Peyer's patch (tissue), 4 donors: ENCODE results near the gene WWOX. TPM values are rescaled to one million over a fixed set of nuclear protein-coding genes. Genes with fewer than 3 reads are reported as not detected.

ENCODE experiments used
- DNase-seq, 3 donors: peaks; one replicate each; pipeline ENCODE4 v3.0.0-alpha.2; 2017 to 2019
- H3K27ac ChIP-seq, 4 donors: fragments of 200-600 bp; sonication (generic); one replicate each; pipeline ENCODE4 v1.5.1; 2016 to 2019
- H3K27me3 ChIP-seq, 2 donors: fragments of 200-600 bp; sonication (generic); one replicate each; pipeline ENCODE4 v1.5.1; 2019
- H3K36me3 ChIP-seq, 3 donors: fragments of 200-600 bp; sonication (generic); one replicate each; pipeline ENCODE4 v1.5.1; 2016 to 2019
- H3K4me1 ChIP-seq, 4 donors: fragments of 200-600 bp; sonication (generic); one replicate each; pipeline ENCODE4 v1.5.1; 2016 to 2019
- H3K4me3 ChIP-seq, 4 donors: fragments of 200-600 bp; sonication (generic); 1 replicate in 3 of 4; 2 replicates in 1 of 4; pipeline ENCODE4 v1.5.1; 2016 to 2019; ENCODE audit warnings: mild to moderate bottlenecking in 1 of 4
- H3K9me3 ChIP-seq, 4 donors: fragments of 200-600 bp; sonication (generic); one replicate each; pipeline ENCODE4 v1.5.1; 2016 to 2019; ENCODE audit warnings: mild to moderate bottlenecking in 1 of 4
- POLR2A ChIP-seq, 2 donors: fragments of 450-650 bp; IDR thresholded peaks; one replicate each; pipeline ENCODE4 v1.5.1; 2017; ENCODE audit warnings: antibody characterized with exemption in 2 of 2, mild to moderate bottlenecking in 2 of 2, moderate library complexity in 2 of 2
- total RNA-seq, 4 donors: library from RNA; depleted of rRNA; stranded (reverse); fragments of >200 nt; gene quantifications; one replicate each; pipeline ENCODE4 v1.1.0, GENCODE V29; 2016
- TF ChIP-seq, protein P1 (sequence below), 6 experiments: fragments of 450-650 bp in 4 of 6; fragments of 200-600 bp in 2 of 6; sonication (generic) in 1 of 6; IDR thresholded peaks; one replicate each; pipeline ENCODE4 v1.5.1; 2017 to 2019; ENCODE audit warnings: antibody characterized with exemption in 6 of 6, mild to moderate bottlenecking in 3 of 6, moderate library complexity in 1 of 6

WWOX gene
- total RNA-seq, 4 donors from 2014 or later: 17.3 to 197 (median 57.5) TPM

DNA sequence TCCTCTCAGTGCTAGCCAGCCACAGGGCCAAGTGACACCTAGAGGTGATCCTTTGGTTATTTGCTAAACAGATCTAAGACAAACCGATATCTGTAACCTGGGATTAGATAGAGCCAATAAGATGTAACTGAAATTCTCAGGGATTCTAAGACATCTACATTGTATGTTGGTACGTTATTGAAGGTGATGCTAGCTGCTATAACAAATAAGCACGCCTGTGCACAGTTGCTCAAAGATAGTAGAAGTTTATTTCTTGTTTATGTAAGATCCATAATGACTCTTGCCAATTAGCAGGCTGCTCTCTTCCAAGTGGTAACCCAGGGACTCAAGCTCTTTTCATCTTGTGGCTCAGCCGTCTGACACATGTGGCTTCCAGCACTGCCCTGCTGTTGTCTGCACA is 370.3 kb downstream of the WWOX start:
- no peaks in the 10 kb centered on the region for H3K9me3 ChIP-seq
- no peak for DNase-seq
- no peak overlapping the region for H3K4me3 ChIP-seq
- H3K4me1 ChIP-seq: no peaks in the 10 kb centered on the region
- TF ChIP-seq, protein P1, sequence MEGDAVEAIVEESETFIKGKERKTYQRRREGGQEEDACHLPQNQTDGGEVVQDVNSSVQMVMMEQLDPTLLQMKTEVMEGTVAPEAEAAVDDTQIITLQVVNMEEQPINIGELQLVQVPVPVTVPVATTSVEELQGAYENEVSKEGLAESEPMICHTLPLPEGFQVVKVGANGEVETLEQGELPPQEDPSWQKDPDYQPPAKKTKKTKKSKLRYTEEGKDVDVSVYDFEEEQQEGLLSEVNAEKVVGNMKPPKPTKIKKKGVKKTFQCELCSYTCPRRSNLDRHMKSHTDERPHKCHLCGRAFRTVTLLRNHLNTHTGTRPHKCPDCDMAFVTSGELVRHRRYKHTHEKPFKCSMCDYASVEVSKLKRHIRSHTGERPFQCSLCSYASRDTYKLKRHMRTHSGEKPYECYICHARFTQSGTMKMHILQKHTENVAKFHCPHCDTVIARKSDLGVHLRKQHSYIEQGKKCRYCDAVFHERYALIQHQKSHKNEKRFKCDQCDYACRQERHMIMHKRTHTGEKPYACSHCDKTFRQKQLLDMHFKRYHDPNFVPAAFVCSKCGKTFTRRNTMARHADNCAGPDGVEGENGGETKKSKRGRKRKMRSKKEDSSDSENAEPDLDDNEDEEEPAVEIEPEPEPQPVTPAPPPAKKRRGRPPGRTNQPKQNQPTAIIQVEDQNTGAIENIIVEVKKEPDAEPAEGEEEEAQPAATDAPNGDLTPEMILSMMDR (IDR thresholded peaks at IDR 0.05): no peak
- no peak for TF ChIP-seq POLR2A (IDR thresholded peaks at IDR 0.05)
- no peaks in the 10 kb centered on the region for H3K27me3 ChIP-seq
- no peaks in the 10 kb centered on the region for H3K36me3 ChIP-seq
- H3K27ac ChIP-seq: no peak overlapping the region

DNA sequence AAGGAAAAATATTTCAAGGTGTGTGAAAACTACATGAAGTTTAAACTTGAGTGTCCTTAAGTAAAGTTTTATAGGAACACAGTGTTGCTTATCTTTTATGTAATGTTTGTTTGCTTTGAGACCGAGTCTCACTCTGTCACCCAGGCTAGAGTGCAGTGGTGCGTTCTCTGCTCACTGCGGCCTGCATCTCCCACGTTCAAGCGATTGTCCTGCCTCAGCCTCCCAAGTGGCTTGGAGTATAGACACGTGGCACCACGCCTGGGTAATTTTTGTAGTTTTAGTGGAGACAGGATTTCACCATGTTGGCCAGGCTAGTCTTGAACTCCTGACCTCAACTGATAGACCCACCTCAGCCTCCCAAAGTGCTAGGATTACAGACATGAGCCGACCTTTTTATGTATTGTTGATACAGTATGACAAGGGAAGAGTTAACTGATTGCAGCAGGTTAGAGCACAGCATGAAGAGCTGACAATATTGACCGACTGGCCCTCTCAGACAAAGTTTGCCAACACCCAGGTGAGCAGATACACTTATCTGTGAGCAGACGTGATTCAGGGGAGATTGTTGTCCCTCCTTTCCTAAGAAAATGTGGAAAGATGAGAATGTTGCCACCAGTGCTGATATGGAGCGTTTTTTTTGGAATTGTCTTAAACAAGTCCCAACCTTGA is 373.7 kb downstream of the WWOX start:
- H3K4me1 ChIP-seq: no peaks in the 10 kb centered on the region
- H3K9me3 ChIP-seq: no peaks in the 10 kb centered on the region
- no peak for TF ChIP-seq POLR2A (IDR thresholded peaks at IDR 0.05)
- TF ChIP-seq, protein P1 (IDR thresholded peaks at IDR 0.05): no peak
- DNase-seq: no peak
- H3K36me3 ChIP-seq: no peaks in the 10 kb centered on the region
- H3K27ac ChIP-seq: no peak overlapping the region
- H3K4me3 ChIP-seq: no peak overlapping the region
- H3K27me3 ChIP-seq: no peaks in the 10 kb centered on the region

DNA sequence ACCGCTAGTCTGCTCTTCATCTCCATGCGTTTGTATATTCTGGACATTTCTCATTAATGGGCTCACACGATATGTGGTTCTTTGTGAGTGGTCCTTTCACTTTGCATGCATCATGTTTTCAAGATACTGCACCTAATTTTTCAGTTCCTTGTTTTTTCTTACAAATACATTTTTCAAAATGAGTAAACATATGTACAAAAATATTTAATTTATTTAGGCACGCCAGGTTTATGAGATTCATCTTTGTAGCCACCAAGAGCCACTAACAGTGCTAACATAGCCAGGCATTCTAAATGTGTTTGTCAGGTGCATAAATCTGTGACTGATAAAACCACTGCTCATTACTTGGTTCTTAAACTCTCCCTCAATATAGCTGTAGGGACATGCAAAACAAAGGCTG is 375.3 kb downstream of the WWOX start:
- no peak for DNase-seq
- Histone ChIP-seq H3K4me1 (no peaks in the 10 kb centered on the region), H3K36me3 (no peaks in the 10 kb centered on the region), H3K27ac (no peak overlapping the region), H3K4me3 (no peak overlapping the region), H3K9me3 (no peaks in the 10 kb centered on the region), H3K27me3 (no peaks in the 10 kb centered on the region)
- TF ChIP-seq, protein P1 (IDR thresholded peaks at IDR 0.05): no peak
- TF ChIP-seq POLR2A (IDR thresholded peaks at IDR 0.05): no peak

DNA sequence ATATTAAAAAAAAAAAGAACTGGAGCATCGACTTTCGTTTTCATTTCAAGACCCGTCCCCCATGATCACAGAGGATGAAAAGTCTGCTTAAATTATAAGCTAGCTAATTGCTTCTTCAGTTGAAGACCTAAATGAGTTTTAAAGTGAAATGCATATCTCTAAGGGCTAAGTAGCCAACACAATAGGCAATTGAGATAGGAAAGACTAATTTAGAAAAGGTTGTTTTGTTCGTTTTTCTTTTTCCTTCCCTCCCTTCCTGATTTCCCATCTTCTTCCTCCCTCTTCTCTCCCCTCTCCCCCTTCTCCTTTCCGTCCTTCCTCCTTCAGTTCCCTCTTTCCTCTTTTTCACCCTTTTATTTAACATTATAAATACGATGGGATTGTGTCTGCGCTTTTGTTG is 377.2 kb downstream of the WWOX start:
- H3K27ac ChIP-seq: no peak overlapping the region
- no peaks in the 10 kb centered on the region for H3K36me3 ChIP-seq
- H3K4me3 ChIP-seq: no peak overlapping the region
- TF ChIP-seq, protein P1 (IDR thresholded peaks at IDR 0.05): no peak
- no peak for TF ChIP-seq POLR2A (IDR thresholded peaks at IDR 0.05)
- no peaks in the 10 kb centered on the region for H3K27me3 ChIP-seq
- H3K4me1 ChIP-seq: no peaks in the 10 kb centered on the region
- no peaks in the 10 kb centered on the region for H3K9me3 ChIP-seq
- no peak for DNase-seq

DNA sequence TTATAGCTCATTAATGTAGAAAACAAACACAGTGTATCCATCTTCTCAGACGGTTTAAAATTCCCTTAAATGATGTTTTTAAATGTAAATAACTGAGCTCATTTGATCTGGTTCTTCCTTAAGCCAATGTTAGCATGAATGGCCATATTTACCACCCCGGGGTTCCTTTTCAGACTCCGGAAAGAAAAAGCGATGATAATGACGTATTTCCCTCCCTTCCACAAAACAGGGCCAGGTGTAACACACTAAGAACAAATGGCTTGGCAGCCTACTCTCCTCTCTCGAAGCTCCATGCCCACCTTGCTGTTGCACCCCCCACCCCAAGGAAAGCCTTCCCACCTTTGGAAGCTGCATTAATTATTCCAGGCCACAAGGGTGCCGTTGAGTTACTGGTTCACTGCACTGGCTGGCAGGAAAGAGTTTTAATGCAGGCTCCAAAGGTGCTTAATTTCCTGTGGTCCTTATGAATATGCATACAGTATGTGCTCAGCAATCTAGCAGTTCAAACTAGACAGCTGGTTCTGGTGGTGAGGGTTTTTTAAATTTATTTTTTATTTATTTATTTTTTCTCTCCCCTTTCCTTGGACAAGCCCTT is 378.9 kb downstream of the WWOX start:
- Histone ChIP-seq H3K4me3 (no peak overlapping the region), H3K4me1 (no peaks in the 10 kb centered on the region), H3K36me3 (no peaks in the 10 kb centered on the region), H3K27ac (no peak overlapping the region), H3K9me3 (no peaks in the 10 kb centered on the region), H3K27me3 (no peaks in the 10 kb centered on the region)
- TF ChIP-seq, protein P1 (IDR thresholded peaks at IDR 0.05): peak in 4 of 6 experiments; percentile 19 to 38 (median 34)
- no peak for TF ChIP-seq POLR2A (IDR thresholded peaks at IDR 0.05)
- DNase-seq: no peak
